Measurements from ENCODE around the gene HOXB3. TPM values are rescaled to one million over a fixed set of nuclear protein-coding genes. Genes with fewer than 3 reads are reported as not detected.

Gene HOXB3
- total RNA-seq, 4 donors from 2014 or later: 10.6 to 30.0 (median 18.0) TPM

GRCh38 chr17:48566717-48567116, 23.3 kb downstream of the HOXB3 start:
- peaks cover 0 to 5% of the 10 kb centered on the region in 2 donors for H3K4me1 ChIP-seq
- H3K27ac ChIP-seq: no peak overlapping the region
- TF ChIP-seq CTCF (IDR thresholded peaks at IDR 0.05) (no peak), POLR2A (IDR thresholded peaks at IDR 0.05) (no peak)

GRCh38 chr17:48565925-48566710, 23.9 kb downstream of the HOXB3 start:
- intact Hi-C loops (cut with DNase I; ENCODE audit: low total_unique reads): no loop called here
- H3K27me3 ChIP-seq: peaks cover 0 to 19% of the 10 kb centered on the region in 2 donors
- no peak overlapping the region for H3K27ac ChIP-seq
- DNase-seq: no peak
- H3K4me3 ChIP-seq: no peak overlapping the region
- H3K4me1 ChIP-seq: peaks cover 0 to 5% of the 10 kb centered on the region in 2 donors
- TF ChIP-seq POLR2A (IDR thresholded peaks at IDR 0.05): no peak
- H3K36me3 ChIP-seq: no peaks in the 10 kb centered on the region
- H3K9me3 ChIP-seq: no peaks in the 10 kb centered on the region

More at GRCh38 chr17:48566717-48567116, 23.3 kb downstream of the HOXB3 start:
- no peaks in the 10 kb centered on the region for H3K36me3 ChIP-seq
- no peak overlapping the region for H3K4me3 ChIP-seq
- intact Hi-C loops (cut with DNase I; ENCODE audit: low total_unique reads): no loop called here
- no peaks in the 10 kb centered on the region for H3K9me3 ChIP-seq
- peaks cover 0 to 19% of the 10 kb centered on the region in 2 donors for H3K27me3 ChIP-seq
- DNase-seq: no peak

- H3K36me3 ChIP-seq: no peaks in the 10 kb centered on the region
- peak overlapping the region in 1 of 2 donors; percentile 38 for H3K27ac ChIP-seq
- TF ChIP-seq CTCF (IDR thresholded peaks at IDR 0.05): no peak
- TF ChIP-seq POLR2A (IDR thresholded peaks at IDR 0.05): no peak
- H3K27me3 ChIP-seq: peaks cover 0 to 19% of the 10 kb centered on the region in 2 donors
- peaks cover 0 to 5% of the 10 kb centered on the region in 2 donors for H3K4me1 ChIP-seq
- H3K9me3 ChIP-seq: no peaks in the 10 kb centered on the region
- intact Hi-C loops (cut with DNase I; ENCODE audit: low total_unique reads): no loop called here
- H3K4me3 ChIP-seq: no peak overlapping the region
- DNase-seq: no peak
These were observed 25.0 kb downstream of the HOXB3 start for GRCh38 chr17:48565022-48565554.

- H3K27ac ChIP-seq: peak overlapping the region; percentile 8 to 38
- peaks cover 0 to 19% of the 10 kb centered on the region in 2 donors for H3K27me3 ChIP-seq
- intact Hi-C loops (cut with DNase I; ENCODE audit: low total_unique reads): no loop called here
- H3K4me1 ChIP-seq: peaks cover 0 to 5% of the 10 kb centered on the region in 2 donors
- DNase-seq: no peak
- no peaks in the 10 kb centered on the region for H3K9me3 ChIP-seq
- no peaks in the 10 kb centered on the region for H3K36me3 ChIP-seq
- H3K4me3 ChIP-seq: peak overlapping the region; percentile 5 to 33
- TF ChIP-seq POLR2A (IDR thresholded peaks at IDR 0.05) (no peak), CTCF (IDR thresholded peaks at IDR 0.05) (no peak)
These were observed 25.6 kb downstream of the HOXB3 start for GRCh38 chr17:48564188-48565021.

- H3K9me3 ChIP-seq: no peaks in the 10 kb centered on the region
- TF ChIP-seq CTCF (IDR thresholded peaks at IDR 0.05): no peak
- TF ChIP-seq POLR2A (IDR thresholded peaks at IDR 0.05): no peak
- H3K4me3 ChIP-seq: peak overlapping the region in 1 of 2 donors; percentile 33
- no peak for DNase-seq
- peak overlapping the region; percentile 8 to 38 for H3K27ac ChIP-seq
- intact Hi-C loops (cut with DNase I; ENCODE audit: low total_unique reads): no loop called here
- peaks cover 0 to 13% of the 10 kb centered on the region in 2 donors for H3K27me3 ChIP-seq
- H3K4me1 ChIP-seq: peaks cover 0 to 5% of the 10 kb centered on the region in 2 donors
- H3K36me3 ChIP-seq: no peaks in the 10 kb centered on the region
These were observed 26.2 kb downstream of the HOXB3 start for GRCh38 chr17:48563867-48564187.
